Lung (tissue), 12 donors: ENCODE measurements around the gene RASSF5. TPM values are rescaled to one million over a fixed set of nuclear protein-coding genes. Genes with fewer than 3 reads are reported as not detected.

ENCODE experiments used
- ATAC-seq: fragments of 200-7000 bp; cut with Tn5 transposase; one replicate; pipeline ENCODE4 v1.9.1; 2020; ENCODE audit warnings: moderate number of reproducible peaks; ENCODE audit not compliant: insufficient read depth, low FRiP score
- DNase-seq, 3 donors: peaks; one replicate each; pipeline ENCODE4 v3.0.0-alpha.2; 2013 to 2017
- H3K27ac ChIP-seq, 2 donors: one replicate each; pipeline ENCODE4 v1.5.1; 2013; ENCODE audit warnings: mild to moderate bottlenecking in 2 of 2, moderate library complexity in 2 of 2, control low read depth in 1 of 2, inconsistent platforms in 1 of 2, low read depth in 1 of 2, low read length in 1 of 2
- H3K27me3 ChIP-seq, 3 donors: one replicate each; pipeline ENCODE4 v1.5.1; 2013; ENCODE audit warnings: low read length in 2 of 3; ENCODE audit not compliant: control insufficient read depth in 3 of 3, insufficient read depth in 3 of 3
- H3K36me3 ChIP-seq, 4 donors: one replicate each; pipeline ENCODE4 v1.5.1; 2013; ENCODE audit warnings: low read length in 4 of 4, mild to moderate bottlenecking in 1 of 4, moderate library complexity in 1 of 4; ENCODE audit not compliant: control insufficient read depth in 4 of 4, insufficient read depth in 4 of 4
- H3K4me1 ChIP-seq, 5 donors: one replicate each; pipeline ENCODE4 v1.5.1; 2013; ENCODE audit warnings: low read length in 5 of 5, mild to moderate bottlenecking in 2 of 5, moderate library complexity in 1 of 5; ENCODE audit not compliant: control insufficient read depth in 5 of 5, insufficient read depth in 5 of 5
- H3K4me3 ChIP-seq: one replicate; pipeline ENCODE4 v1.5.1; 2013; ENCODE audit warnings: mild to moderate bottlenecking, control low read depth, moderate library complexity
- H3K9ac ChIP-seq, 2 donors: one replicate each; pipeline ENCODE4 v1.5.1; 2013; ENCODE audit warnings: low read length in 2 of 2, control low read depth in 1 of 2; ENCODE audit not compliant: insufficient read depth in 1 of 2
- H3K9me3 ChIP-seq, 4 donors: one replicate each; pipeline ENCODE4 v1.5.1; 2013; ENCODE audit warnings: low read length in 3 of 4, mild to moderate bottlenecking in 1 of 4, moderate library complexity in 1 of 4; ENCODE audit not compliant: control insufficient read depth in 4 of 4, insufficient read depth in 3 of 4
- WGBS, 2 donors: extraction: QIAGEN DNeasy Blood & Tissue Kit; methylation state at CpG; one replicate each; pipeline ENCODE4 v1.1.7; 2013; 5-methylcytosine and 5-hydroxymethylcytosine counted together
- polyA plus RNA-seq, 2 donors: library from polyadenylated mRNA; stranded (reverse); fragments of 200-250 nt; gene quantifications; one replicate each; pipeline ENCODE4 v1.2.1, GENCODE V29; 2013
- total RNA-seq, 2 donors: library from RNA; depleted of rRNA in 1 of 2; stranded (reverse); fragments of >200 nt in 1 of 2; gene quantifications; one replicate each; pipeline ENCODE4 v1.2.1, GENCODE V29; 2014 to 2021
- TF ChIP-seq, protein P1 (sequence below): IDR thresholded peaks from 2 replicates; pipeline ENCODE4 v1.5.1; 2012; ENCODE audit warnings: mild to moderate bottlenecking; ENCODE audit errors: control extremely low read depth, extremely low read depth
- donor health status: control.
- donor health status: control.
- donor health status: Bipolar disorder and iron deficiency.
- donor health status: healthy.
- donor health status: DM: yes; HTN: yes; CAD: no.

Gene RASSF5
- total and polyA plus RNA-seq, 4 donors: 10.3 to 38.2 (median 30.7) TPM

GRCh38 chr1:206469933-206470691 lies 37.2 kb upstream of the RASSF5 start, which contains the start of gene IKBKE:
IKBKE (plus strand) TSS chr1:206470476; CDS start chr1:206473228, 2,752 bp downstream.
- peak within 1 kb of the TSS in 1 of 2 donors; percentile 76 for H3K27ac ChIP-seq
- H3K9me3 ChIP-seq: no peaks in the 10 kb centered on the region
- ATAC-seq: peak; percentile 74
- H3K9ac ChIP-seq: peak within 1 kb of the TSS in 1 of 2 donors; percentile 78
- no peaks in the 10 kb centered on the region for H3K27me3 ChIP-seq
- WGBS, 2 donors: 29 to 38% methylated on average over 9 to 10 of the region's 10 CpGs
- DNase-seq: peak; percentile 57 to 80 (median 76)
- H3K4me1 ChIP-seq: peaks cover 0 to 39% (median 25%) of the 10 kb centered on the region in 5 donors
- H3K4me3 ChIP-seq: peak within 1 kb of the TSS; percentile 33
- TF ChIP-seq, protein P1, sequence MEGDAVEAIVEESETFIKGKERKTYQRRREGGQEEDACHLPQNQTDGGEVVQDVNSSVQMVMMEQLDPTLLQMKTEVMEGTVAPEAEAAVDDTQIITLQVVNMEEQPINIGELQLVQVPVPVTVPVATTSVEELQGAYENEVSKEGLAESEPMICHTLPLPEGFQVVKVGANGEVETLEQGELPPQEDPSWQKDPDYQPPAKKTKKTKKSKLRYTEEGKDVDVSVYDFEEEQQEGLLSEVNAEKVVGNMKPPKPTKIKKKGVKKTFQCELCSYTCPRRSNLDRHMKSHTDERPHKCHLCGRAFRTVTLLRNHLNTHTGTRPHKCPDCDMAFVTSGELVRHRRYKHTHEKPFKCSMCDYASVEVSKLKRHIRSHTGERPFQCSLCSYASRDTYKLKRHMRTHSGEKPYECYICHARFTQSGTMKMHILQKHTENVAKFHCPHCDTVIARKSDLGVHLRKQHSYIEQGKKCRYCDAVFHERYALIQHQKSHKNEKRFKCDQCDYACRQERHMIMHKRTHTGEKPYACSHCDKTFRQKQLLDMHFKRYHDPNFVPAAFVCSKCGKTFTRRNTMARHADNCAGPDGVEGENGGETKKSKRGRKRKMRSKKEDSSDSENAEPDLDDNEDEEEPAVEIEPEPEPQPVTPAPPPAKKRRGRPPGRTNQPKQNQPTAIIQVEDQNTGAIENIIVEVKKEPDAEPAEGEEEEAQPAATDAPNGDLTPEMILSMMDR: no peak
- peaks cover 0 to 3% (median 2%) of the 10 kb centered on the region in 4 donors for H3K36me3 ChIP-seq

DNA sequence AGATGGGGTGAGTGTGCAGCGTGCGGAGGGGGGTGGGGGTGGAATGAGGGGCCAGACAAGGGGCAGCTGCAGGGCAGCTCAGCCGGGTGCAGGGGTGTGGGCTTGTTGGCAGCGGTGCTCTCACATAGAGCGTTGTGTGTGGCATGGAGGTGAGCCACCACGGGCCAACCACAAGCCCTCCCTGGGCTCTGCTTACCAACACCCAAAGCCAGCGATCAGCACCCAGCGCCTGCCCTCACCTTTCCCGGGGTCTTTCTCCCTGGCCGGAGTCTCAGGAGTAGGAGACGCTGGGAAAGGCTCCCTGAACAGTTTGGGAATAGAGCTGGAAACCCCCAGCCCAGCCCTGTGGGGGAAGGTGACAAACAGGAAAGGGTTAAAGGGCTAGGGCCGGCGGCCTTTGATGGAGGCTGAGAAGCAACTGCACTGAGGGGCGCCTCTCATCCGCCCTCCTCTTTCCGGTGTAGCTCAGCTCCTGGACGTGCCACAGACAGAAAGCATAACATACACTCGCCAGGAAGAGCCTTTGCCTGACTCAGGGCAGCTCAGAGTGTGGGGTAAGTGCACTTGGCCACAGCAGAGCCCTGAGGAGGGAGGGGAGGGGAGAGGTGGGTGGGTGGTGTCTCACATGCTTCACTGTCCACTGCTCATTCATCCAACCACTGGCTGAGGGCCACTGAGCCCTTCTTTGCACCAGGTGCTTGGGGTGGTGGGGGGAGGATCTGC lies 36.5 kb upstream of the RASSF5 start:
- ATAC-seq (peak; percentile 14), DNase-seq (peak; percentile 36 to 69 (median 38))
- no peaks in the 10 kb centered on the region for H3K27me3 ChIP-seq
- WGBS, 2 donors: 0 to 3% methylated on average over 18 of the region's 18 CpGs
- H3K27ac ChIP-seq: peak overlapping the region in 1 of 2 donors; percentile 76
- peaks cover 0 to 39% (median 25%) of the 10 kb centered on the region in 5 donors for H3K4me1 ChIP-seq
- H3K9me3 ChIP-seq: no peaks in the 10 kb centered on the region
- H3K4me3 ChIP-seq: peak overlapping the region; percentile 33
- H3K36me3 ChIP-seq: peaks cover 0 to 5% (median 2%) of the 10 kb centered on the region in 4 donors
- H3K9ac ChIP-seq: peak overlapping the region in 1 of 2 donors; percentile 78
- TF ChIP-seq, protein P1: no peak

- Histone ChIP-seq H3K27ac (no peak overlapping the region), H3K9me3 (no peaks in the 10 kb centered on the region), H3K36me3 (peaks cover 0 to 9% (median 2%) of the 10 kb centered on the region in 4 donors), H3K9ac (no peak overlapping the region), H3K4me1 (peaks cover 0 to 39% (median 25%) of the 10 kb centered on the region in 5 donors), H3K4me3 (no peak overlapping the region), H3K27me3 (no peaks in the 10 kb centered on the region)
- WGBS, 2 donors: 75 to 81% methylated on average over 7 of the region's 7 CpGs
- ATAC-seq (no peak), DNase-seq (no peak)
- TF ChIP-seq, protein P1: no peak
Measured at GRCh38 chr1:206471415-206471801, 35.9 kb upstream of the RASSF5 start.
